B cell (primary cell): ENCODE results near the gene KRTAP4-3.

ENCODE experiments used
- EZH2 ChIP-seq: IDR thresholded peaks from 2 replicates; pipeline ENCODE4 v1.6.1; 2012; ENCODE audit warnings: borderline replicate concordance, low read depth, mild to moderate bottlenecking, moderate library complexity, low read length; ENCODE audit not compliant: insufficient read depth, poor library complexity, severe bottlenecking
- TF ChIP-seq, protein P1 (sequence below): fragments of 200-600 bp; IDR thresholded peaks from one replicate; pipeline ENCODE4 v1.8.0; 2022; ENCODE audit warnings: antibody characterized with exemption, mild to moderate bottlenecking

DNA sequence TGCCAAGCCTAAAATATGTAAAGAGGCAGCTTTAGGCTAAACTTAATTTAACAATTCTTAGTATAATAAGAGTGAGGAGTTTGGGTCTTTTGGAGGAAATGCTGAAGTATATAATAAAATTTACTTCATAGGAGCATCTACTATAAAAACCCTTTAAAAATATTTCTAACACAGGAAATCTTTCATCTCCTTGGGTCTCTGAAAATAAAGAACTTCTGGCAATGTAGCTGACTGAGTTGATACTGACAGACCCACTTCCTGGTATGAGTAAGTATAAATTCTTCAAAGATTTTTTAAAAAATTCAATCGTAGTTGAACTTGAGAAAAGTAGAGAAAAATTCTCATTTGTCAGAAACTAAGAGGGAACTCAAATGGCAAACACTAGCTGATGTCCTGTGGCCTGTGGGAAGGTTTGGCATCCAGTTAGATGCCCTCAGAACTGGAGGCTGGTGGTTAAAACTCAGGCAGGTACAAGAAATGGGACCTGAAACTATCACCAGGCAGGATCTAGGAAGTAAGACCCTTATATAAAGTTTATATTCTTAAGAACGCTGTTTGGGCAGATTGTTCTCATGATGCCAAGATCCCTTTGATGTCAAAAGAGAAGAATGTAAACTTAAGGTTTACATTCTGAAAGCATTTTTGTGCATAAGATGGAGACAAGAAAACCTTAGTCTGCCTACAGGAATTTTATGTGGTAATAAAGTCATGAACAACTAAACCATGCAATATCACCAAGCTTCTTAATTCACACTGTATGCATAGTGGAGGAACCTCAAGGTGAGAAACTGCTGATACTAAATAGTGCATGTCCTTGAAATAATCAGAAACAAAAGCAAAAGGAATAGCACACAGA is 33.9 kb downstream of the KRTAP4-3 start:
- TF ChIP-seq EZH2: no peak
- TF ChIP-seq, protein P1, sequence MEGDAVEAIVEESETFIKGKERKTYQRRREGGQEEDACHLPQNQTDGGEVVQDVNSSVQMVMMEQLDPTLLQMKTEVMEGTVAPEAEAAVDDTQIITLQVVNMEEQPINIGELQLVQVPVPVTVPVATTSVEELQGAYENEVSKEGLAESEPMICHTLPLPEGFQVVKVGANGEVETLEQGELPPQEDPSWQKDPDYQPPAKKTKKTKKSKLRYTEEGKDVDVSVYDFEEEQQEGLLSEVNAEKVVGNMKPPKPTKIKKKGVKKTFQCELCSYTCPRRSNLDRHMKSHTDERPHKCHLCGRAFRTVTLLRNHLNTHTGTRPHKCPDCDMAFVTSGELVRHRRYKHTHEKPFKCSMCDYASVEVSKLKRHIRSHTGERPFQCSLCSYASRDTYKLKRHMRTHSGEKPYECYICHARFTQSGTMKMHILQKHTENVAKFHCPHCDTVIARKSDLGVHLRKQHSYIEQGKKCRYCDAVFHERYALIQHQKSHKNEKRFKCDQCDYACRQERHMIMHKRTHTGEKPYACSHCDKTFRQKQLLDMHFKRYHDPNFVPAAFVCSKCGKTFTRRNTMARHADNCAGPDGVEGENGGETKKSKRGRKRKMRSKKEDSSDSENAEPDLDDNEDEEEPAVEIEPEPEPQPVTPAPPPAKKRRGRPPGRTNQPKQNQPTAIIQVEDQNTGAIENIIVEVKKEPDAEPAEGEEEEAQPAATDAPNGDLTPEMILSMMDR: no peak
